Measurements from ENCODE around the gene P2RX7.

The P2RX7 gene

GRCh38 chr12:121124402-121125109, 8.1 kb upstream of the P2RX7 start:
- H3K9ac ChIP-seq: no peak overlapping the region
- H3K79me2 ChIP-seq: no peaks in the 10 kb centered on the region
- H2AFZ ChIP-seq: no peak overlapping the region
- TF ChIP-seq CTCF (IDR thresholded peaks at IDR 0.05): no peak
- H3K27ac ChIP-seq: no peak overlapping the region
- no peaks in the 10 kb centered on the region for H3K9me3 ChIP-seq (ENCODE audit: control insufficient read depth, low read length)
- H3K27me3 ChIP-seq (ENCODE audit: control insufficient read depth, insufficient read depth, low read length): no peaks in the 10 kb centered on the region
- H3K4me2 ChIP-seq (ENCODE audit: low read length): no peak overlapping the region
- H3K36me3 ChIP-seq (ENCODE audit: control insufficient read depth, insufficient read depth, low read length): no peaks in the 10 kb centered on the region
- H3K4me1 ChIP-seq: no peaks in the 10 kb centered on the region
- H3K4me3 ChIP-seq (ENCODE audit: low read depth, low read length): no peak overlapping the region

GRCh38 chr12:121127501-121127900, 5.2 kb upstream of the P2RX7 start:
- H3K27ac ChIP-seq: no peak overlapping the region
- no peaks in the 10 kb centered on the region for H3K27me3 ChIP-seq (ENCODE audit: control insufficient read depth, insufficient read depth, low read length)
- no peak overlapping the region for H2AFZ ChIP-seq
- no peaks in the 10 kb centered on the region for H3K79me2 ChIP-seq
- no peak overlapping the region for H3K9ac ChIP-seq
- H3K4me3 ChIP-seq (ENCODE audit: low read depth, low read length): no peak overlapping the region
- H3K4me2 ChIP-seq (ENCODE audit: low read length): no peak overlapping the region
- no peak for TF ChIP-seq CTCF (IDR thresholded peaks at IDR 0.05)
- no peaks in the 10 kb centered on the region for H3K36me3 ChIP-seq (ENCODE audit: control insufficient read depth, insufficient read depth, low read length)
- no peaks in the 10 kb centered on the region for H3K9me3 ChIP-seq (ENCODE audit: control insufficient read depth, low read length)
- H3K4me1 ChIP-seq: peaks cover 8% of the 10 kb centered on the region

GRCh38 chr12:121128908-121129810, 3.5 kb upstream of the P2RX7 start:
- Histone ChIP-seq H2AFZ (peak overlapping the region; percentile 70), H3K27ac (peak overlapping the region; percentile 41), H3K4me2 (ENCODE audit: low read length) (peak overlapping the region; percentile 76), H3K79me2 (no peaks in the 10 kb centered on the region), H3K4me3 (ENCODE audit: low read depth, low read length) (peak overlapping the region; percentile 35), H3K4me1 (peaks cover 13% of the 10 kb centered on the region), H3K9me3 (ENCODE audit: control insufficient read depth, low read length) (no peaks in the 10 kb centered on the region), H3K36me3 (ENCODE audit: control insufficient read depth, insufficient read depth, low read length) (no peaks in the 10 kb centered on the region), H3K27me3 (ENCODE audit: control insufficient read depth, insufficient read depth, low read length) (no peaks in the 10 kb centered on the region), H3K9ac (no peak overlapping the region)
- no peak for TF ChIP-seq CTCF (IDR thresholded peaks at IDR 0.05)

- TF ChIP-seq CTCF (IDR thresholded peaks at IDR 0.05): no peak
- H3K27ac ChIP-seq: peak overlapping the region; percentile 41
- H3K36me3 ChIP-seq (ENCODE audit: control insufficient read depth, insufficient read depth, low read length): no peaks in the 10 kb centered on the region
- no peak overlapping the region for H3K4me3 ChIP-seq (ENCODE audit: low read depth, low read length)
- H2AFZ ChIP-seq: no peak overlapping the region
- H3K27me3 ChIP-seq (ENCODE audit: control insufficient read depth, insufficient read depth, low read length): no peaks in the 10 kb centered on the region
- no peaks in the 10 kb centered on the region for H3K9me3 ChIP-seq (ENCODE audit: control insufficient read depth, low read length)
- H3K4me1 ChIP-seq: peaks cover 13% of the 10 kb centered on the region
- peak overlapping the region; percentile 76 for H3K4me2 ChIP-seq (ENCODE audit: low read length)
- H3K79me2 ChIP-seq: no peaks in the 10 kb centered on the region
- no peak overlapping the region for H3K9ac ChIP-seq
Measured at GRCh38 chr12:121129811-121130147, 2.9 kb upstream of the P2RX7 start.

Measured in parathyroid adenoma (tissue), 2 donors.